ENCODE data around the gene TNFSF8.
A peak's percentile ranks its signal among the peaks of the same experiment; 100 is the strongest.

Gene TNFSF8

GRCh38 chr9:114861273-114861672 lies 69.1 kb downstream of the TNFSF8 start:
- H3K9me3 ChIP-seq (ENCODE audit: control insufficient read depth in 2 of 2, low read length in 2 of 2), result no peaks in the 10 kb centered on the region
- H3K27me3 ChIP-seq (ENCODE audit: control insufficient read depth in 2 of 2, insufficient read depth in 2 of 2, low read length in 2 of 2), result no peaks in the 10 kb centered on the region
- no peak overlapping the region for H3K9ac ChIP-seq (ENCODE audit: low read depth in 1 of 2, low read length in 2 of 2)
- H3K4me3 ChIP-seq (ENCODE audit: low read length in 2 of 2), result no peak overlapping the region
- no peak overlapping the region for H3K27ac ChIP-seq (ENCODE audit: low read depth in 2 of 2, low read length in 2 of 2)
- no peaks in the 10 kb centered on the region for H3K4me1 ChIP-seq (ENCODE audit: control insufficient read depth in 2 of 2, insufficient read depth in 2 of 2, low read length in 2 of 2)
- no peaks in the 10 kb centered on the region for H3K36me3 ChIP-seq (ENCODE audit: control insufficient read depth in 2 of 2, insufficient read depth in 2 of 2, low read length in 2 of 2)

GRCh38 chr9:114860187-114860586 lies 70.2 kb downstream of the TNFSF8 start:
- Histone ChIP-seq H3K4me3 (ENCODE audit: low read length in 2 of 2) (no peak overlapping the region), H3K27ac (ENCODE audit: low read depth in 2 of 2, low read length in 2 of 2) (no peak overlapping the region), H3K36me3 (ENCODE audit: control insufficient read depth in 2 of 2, insufficient read depth in 2 of 2, low read length in 2 of 2) (no peaks in the 10 kb centered on the region), H3K4me1 (ENCODE audit: control insufficient read depth in 2 of 2, insufficient read depth in 2 of 2, low read length in 2 of 2) (no peaks in the 10 kb centered on the region), H3K9ac (ENCODE audit: low read depth in 1 of 2, low read length in 2 of 2) (no peak overlapping the region), H3K9me3 (ENCODE audit: control insufficient read depth in 2 of 2, low read length in 2 of 2) (no peaks in the 10 kb centered on the region), H3K27me3 (ENCODE audit: control insufficient read depth in 2 of 2, insufficient read depth in 2 of 2, low read length in 2 of 2) (no peaks in the 10 kb centered on the region)

DNA sequence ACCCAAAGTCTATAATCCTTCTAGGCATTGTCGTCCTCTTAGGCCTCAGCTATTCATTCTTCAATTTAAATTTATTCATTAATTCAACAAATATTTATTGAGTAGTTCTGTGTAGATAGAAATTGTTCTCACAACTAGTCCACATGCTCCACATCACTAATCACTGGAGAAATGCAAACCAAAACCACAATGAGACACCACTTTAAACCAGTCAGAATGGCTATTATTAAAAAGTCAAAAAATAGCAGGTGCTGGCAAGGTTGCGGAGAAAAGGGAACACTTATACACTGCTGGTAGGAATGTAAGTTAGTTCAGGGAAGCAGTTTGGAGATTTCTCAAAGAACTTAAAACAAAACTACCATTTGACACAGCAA lies 73.5 kb downstream of the TNFSF8 start:
- Histone ChIP-seq H3K36me3 (ENCODE audit: control insufficient read depth in 2 of 2, insufficient read depth in 2 of 2, low read length in 2 of 2) (no peaks in the 10 kb centered on the region), H3K27ac (ENCODE audit: low read depth in 2 of 2, low read length in 2 of 2) (no peak overlapping the region)

GRCh38 chr9:114856215-114856941 lies 74.0 kb downstream of the TNFSF8 start:
- H3K36me3 ChIP-seq (ENCODE audit: control insufficient read depth in 2 of 2, insufficient read depth in 2 of 2, low read length in 2 of 2), result no peaks in the 10 kb centered on the region
- H3K27ac ChIP-seq (ENCODE audit: low read depth in 2 of 2, low read length in 2 of 2), result no peak overlapping the region
- no peak overlapping the region for H3K9ac ChIP-seq (ENCODE audit: low read depth in 1 of 2, low read length in 2 of 2)
- H3K27me3 ChIP-seq (ENCODE audit: control insufficient read depth in 2 of 2, insufficient read depth in 2 of 2, low read length in 2 of 2), result no peaks in the 10 kb centered on the region
- H3K4me3 ChIP-seq (ENCODE audit: low read length in 2 of 2), result no peak overlapping the region
- peaks cover 7 to 12% of the 10 kb centered on the region in 2 donors for H3K4me1 ChIP-seq (ENCODE audit: control insufficient read depth in 2 of 2, insufficient read depth in 2 of 2, low read length in 2 of 2)
- no peaks in the 10 kb centered on the region for H3K9me3 ChIP-seq (ENCODE audit: control insufficient read depth in 2 of 2, low read length in 2 of 2)

More for the DNA sequence above, 73.5 kb downstream of the TNFSF8 start:
- no peaks in the 10 kb centered on the region for H3K27me3 ChIP-seq (ENCODE audit: control insufficient read depth in 2 of 2, insufficient read depth in 2 of 2, low read length in 2 of 2)
- H3K4me1 ChIP-seq (ENCODE audit: control insufficient read depth in 2 of 2, insufficient read depth in 2 of 2, low read length in 2 of 2), result peaks cover 7 to 12% of the 10 kb centered on the region in 2 donors
- H3K4me3 ChIP-seq (ENCODE audit: low read length in 2 of 2), result no peak overlapping the region
- H3K9me3 ChIP-seq (ENCODE audit: control insufficient read depth in 2 of 2, low read length in 2 of 2), result no peaks in the 10 kb centered on the region
- no peak overlapping the region for H3K9ac ChIP-seq (ENCODE audit: low read depth in 1 of 2, low read length in 2 of 2)

GRCh38 chr9:114855488-114855887 lies 74.9 kb downstream of the TNFSF8 start:
- H3K9ac ChIP-seq (ENCODE audit: low read depth in 1 of 2, low read length in 2 of 2), result no peak overlapping the region

DNA sequence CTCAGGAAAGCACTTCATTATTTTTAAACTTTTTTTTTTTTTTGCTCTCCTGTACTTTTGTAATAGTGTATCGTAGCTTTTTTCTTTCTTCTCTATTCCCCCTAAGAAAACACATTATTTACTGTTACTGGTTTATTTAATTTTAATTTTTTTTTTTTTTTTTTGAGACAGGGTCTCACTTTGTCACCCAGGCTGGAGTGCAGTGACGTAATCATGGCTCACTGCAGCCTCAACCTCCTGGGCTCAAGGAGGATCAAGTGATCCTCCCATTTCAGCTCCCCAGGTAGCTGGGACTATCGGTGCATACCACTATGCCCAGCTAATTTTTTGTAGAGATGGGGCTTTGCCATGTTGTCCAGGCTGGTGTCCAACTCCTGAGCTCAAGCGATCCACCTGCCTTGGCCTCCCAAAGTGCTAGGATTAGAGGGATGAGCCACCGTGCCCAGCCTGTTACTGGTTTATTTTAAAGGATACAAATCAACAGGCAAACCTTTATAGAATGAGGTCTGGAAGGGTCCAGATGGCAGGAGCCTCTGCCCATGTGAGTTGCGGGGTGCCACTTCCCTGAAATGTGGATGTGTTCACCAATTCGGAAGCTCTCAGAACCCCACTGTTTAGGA lies 75.5 kb downstream of the TNFSF8 start:
- no peaks in the 10 kb centered on the region for H3K27me3 ChIP-seq (ENCODE audit: control insufficient read depth in 2 of 2, insufficient read depth in 2 of 2, low read length in 2 of 2)
- no peak overlapping the region for H3K27ac ChIP-seq (ENCODE audit: low read depth in 2 of 2, low read length in 2 of 2)
- no peak overlapping the region for H3K4me3 ChIP-seq (ENCODE audit: low read length in 2 of 2)
- peaks cover 7 to 12% of the 10 kb centered on the region in 2 donors for H3K4me1 ChIP-seq (ENCODE audit: control insufficient read depth in 2 of 2, insufficient read depth in 2 of 2, low read length in 2 of 2)
- H3K9me3 ChIP-seq (ENCODE audit: control insufficient read depth in 2 of 2, low read length in 2 of 2), result no peaks in the 10 kb centered on the region
- no peak overlapping the region for H3K9ac ChIP-seq (ENCODE audit: low read depth in 1 of 2, low read length in 2 of 2)
- no peaks in the 10 kb centered on the region for H3K36me3 ChIP-seq (ENCODE audit: control insufficient read depth in 2 of 2, insufficient read depth in 2 of 2, low read length in 2 of 2)

More at GRCh38 chr9:114855488-114855887, 74.9 kb downstream of the TNFSF8 start:
- Histone ChIP-seq H3K27ac (ENCODE audit: low read depth in 2 of 2, low read length in 2 of 2) (no peak overlapping the region), H3K4me3 (ENCODE audit: low read length in 2 of 2) (no peak overlapping the region), H3K27me3 (ENCODE audit: control insufficient read depth in 2 of 2, insufficient read depth in 2 of 2, low read length in 2 of 2) (no peaks in the 10 kb centered on the region), H3K4me1 (ENCODE audit: control insufficient read depth in 2 of 2, insufficient read depth in 2 of 2, low read length in 2 of 2) (peaks cover 7 to 12% of the 10 kb centered on the region in 2 donors), H3K36me3 (ENCODE audit: control insufficient read depth in 2 of 2, insufficient read depth in 2 of 2, low read length in 2 of 2) (no peaks in the 10 kb centered on the region), H3K9me3 (ENCODE audit: control insufficient read depth in 2 of 2, low read length in 2 of 2) (no peaks in the 10 kb centered on the region)

GRCh38 chr9:114853071-114853855 lies 77.1 kb downstream of the TNFSF8 start:
- H3K9me3 ChIP-seq (ENCODE audit: control insufficient read depth in 2 of 2, low read length in 2 of 2), result no peaks in the 10 kb centered on the region
- peak overlapping the region in 1 of 2 donors; percentile 33 for H3K9ac ChIP-seq (ENCODE audit: low read depth in 1 of 2, low read length in 2 of 2)
- H3K36me3 ChIP-seq (ENCODE audit: control insufficient read depth in 2 of 2, insufficient read depth in 2 of 2, low read length in 2 of 2), result no peaks in the 10 kb centered on the region
- peak overlapping the region; percentile 10 to 22 for H3K27ac ChIP-seq (ENCODE audit: low read depth in 2 of 2, low read length in 2 of 2)
- no peak overlapping the region for H3K4me3 ChIP-seq (ENCODE audit: low read length in 2 of 2)
- H3K27me3 ChIP-seq (ENCODE audit: control insufficient read depth in 2 of 2, insufficient read depth in 2 of 2, low read length in 2 of 2), result no peaks in the 10 kb centered on the region
- H3K4me1 ChIP-seq (ENCODE audit: control insufficient read depth in 2 of 2, insufficient read depth in 2 of 2, low read length in 2 of 2), result peaks cover 7 to 12% of the 10 kb centered on the region in 2 donors

DNA sequence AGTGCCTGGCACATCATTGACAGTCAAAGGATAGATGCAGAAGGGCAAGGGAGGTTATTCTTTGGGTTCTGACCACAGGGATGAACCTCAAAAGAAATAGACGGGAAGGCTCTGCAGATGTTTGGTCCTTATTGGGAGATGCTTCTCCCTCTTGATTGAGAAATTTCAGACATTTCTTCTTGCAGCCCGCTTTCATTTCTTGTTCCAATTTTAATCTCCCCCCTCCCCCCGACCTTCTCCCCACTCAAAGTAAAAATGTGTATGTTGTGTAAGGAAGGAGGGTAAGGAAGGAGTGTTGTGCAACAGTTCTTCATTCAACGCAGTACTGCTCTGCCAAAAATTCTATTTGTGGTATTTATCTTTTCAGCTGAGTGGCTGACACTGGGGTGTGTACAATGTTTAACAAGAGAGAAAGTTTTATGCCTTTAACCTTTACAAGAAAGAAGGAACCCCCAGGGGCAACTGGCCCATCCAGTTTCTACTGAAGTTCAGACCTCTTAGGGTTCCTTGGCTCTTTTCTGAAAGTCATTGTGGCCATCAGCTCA lies 78.3 kb downstream of the TNFSF8 start:
- Histone ChIP-seq H3K27ac (ENCODE audit: low read depth in 2 of 2, low read length in 2 of 2) (no peak overlapping the region), H3K9ac (ENCODE audit: low read depth in 1 of 2, low read length in 2 of 2) (no peak overlapping the region)

DNA sequence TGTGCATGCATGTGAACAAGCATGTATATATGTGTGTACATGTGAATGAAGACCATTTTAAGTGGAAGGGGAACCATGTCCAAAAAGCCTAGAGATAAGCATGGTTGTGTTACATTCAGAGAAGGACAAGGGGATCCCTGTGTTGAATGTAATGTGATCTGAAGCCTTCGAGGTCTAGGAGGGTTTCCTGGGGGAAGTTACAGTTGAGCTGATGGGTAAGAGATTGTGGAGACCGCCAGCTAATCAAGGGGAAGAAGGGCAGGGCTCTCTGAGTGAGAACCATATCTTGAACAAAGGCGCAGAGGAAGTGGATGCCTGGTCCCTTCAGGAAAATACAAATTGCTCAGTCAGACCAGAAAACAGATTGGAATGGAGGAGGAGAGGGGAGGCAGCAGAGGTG lies 79.1 kb downstream of the TNFSF8 start:
- Histone ChIP-seq H3K36me3 (ENCODE audit: control insufficient read depth in 2 of 2, insufficient read depth in 2 of 2, low read length in 2 of 2) (no peaks in the 10 kb centered on the region), H3K27ac (ENCODE audit: low read depth in 2 of 2, low read length in 2 of 2) (no peak overlapping the region), H3K9me3 (ENCODE audit: control insufficient read depth in 2 of 2, low read length in 2 of 2) (no peaks in the 10 kb centered on the region), H3K9ac (ENCODE audit: low read depth in 1 of 2, low read length in 2 of 2) (no peak overlapping the region), H3K4me3 (ENCODE audit: low read length in 2 of 2) (no peak overlapping the region), H3K4me1 (ENCODE audit: control insufficient read depth in 2 of 2, insufficient read depth in 2 of 2, low read length in 2 of 2) (peaks cover 7 to 12% of the 10 kb centered on the region in 2 donors), H3K27me3 (ENCODE audit: control insufficient read depth in 2 of 2, insufficient read depth in 2 of 2, low read length in 2 of 2) (no peaks in the 10 kb centered on the region)

More for the DNA sequence above, 78.3 kb downstream of the TNFSF8 start:
- H3K4me1 ChIP-seq (ENCODE audit: control insufficient read depth in 2 of 2, insufficient read depth in 2 of 2, low read length in 2 of 2), result peaks cover 7 to 12% of the 10 kb centered on the region in 2 donors
- no peaks in the 10 kb centered on the region for H3K27me3 ChIP-seq (ENCODE audit: control insufficient read depth in 2 of 2, insufficient read depth in 2 of 2, low read length in 2 of 2)
- H3K4me3 ChIP-seq (ENCODE audit: low read length in 2 of 2), result no peak overlapping the region
- no peaks in the 10 kb centered on the region for H3K36me3 ChIP-seq (ENCODE audit: control insufficient read depth in 2 of 2, insufficient read depth in 2 of 2, low read length in 2 of 2)
- H3K9me3 ChIP-seq (ENCODE audit: control insufficient read depth in 2 of 2, low read length in 2 of 2), result no peaks in the 10 kb centered on the region

All from mucosa of rectum (tissue), 2 donors.